NCI-H2029 (cell line): Measurements from ENCODE around the gene PRICKLE4.
A peak's percentile ranks its signal among the peaks of the same experiment; 100 is the strongest.

Source experiments
- DNase-seq: peaks from one replicate; lab custom pipeline; 2025; lab: John Stamatoyannopoulos, UW

Gene PRICKLE4, protein sequence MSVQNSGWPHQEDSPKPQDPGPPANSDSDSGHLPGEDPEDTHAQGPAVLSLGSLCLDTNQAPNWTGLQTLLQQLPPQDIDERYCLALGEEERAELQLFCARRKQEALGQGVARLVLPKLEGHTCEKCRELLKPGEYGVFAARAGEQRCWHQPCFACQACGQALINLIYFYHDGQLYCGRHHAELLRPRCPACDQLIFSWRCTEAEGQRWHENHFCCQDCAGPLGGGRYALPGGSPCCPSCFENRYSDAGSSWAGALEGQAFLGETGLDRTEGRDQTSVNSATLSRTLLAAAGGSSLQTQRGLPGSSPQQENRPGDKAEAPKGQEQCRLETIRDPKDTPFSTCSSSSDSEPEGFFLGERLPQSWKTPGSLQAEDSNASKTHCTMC

GRCh38 chr6:41780551-41781365 is at the start of gene PRICKLE4:
Gene PRICKLE4 (plus strand): TSS chr6:41780782. CDS start chr6:41783474, 2,692 bp downstream.
- DNase-seq: peak; percentile 58

GRCh38 chr6:41731561-41732086 is 49.0 kb upstream of the PRICKLE4 start:
- DNase-seq: no peak

- DNase-seq: no peak
These were observed 48.4 kb upstream of the PRICKLE4 start for GRCh38 chr6:41732149-41732548.

DNA sequence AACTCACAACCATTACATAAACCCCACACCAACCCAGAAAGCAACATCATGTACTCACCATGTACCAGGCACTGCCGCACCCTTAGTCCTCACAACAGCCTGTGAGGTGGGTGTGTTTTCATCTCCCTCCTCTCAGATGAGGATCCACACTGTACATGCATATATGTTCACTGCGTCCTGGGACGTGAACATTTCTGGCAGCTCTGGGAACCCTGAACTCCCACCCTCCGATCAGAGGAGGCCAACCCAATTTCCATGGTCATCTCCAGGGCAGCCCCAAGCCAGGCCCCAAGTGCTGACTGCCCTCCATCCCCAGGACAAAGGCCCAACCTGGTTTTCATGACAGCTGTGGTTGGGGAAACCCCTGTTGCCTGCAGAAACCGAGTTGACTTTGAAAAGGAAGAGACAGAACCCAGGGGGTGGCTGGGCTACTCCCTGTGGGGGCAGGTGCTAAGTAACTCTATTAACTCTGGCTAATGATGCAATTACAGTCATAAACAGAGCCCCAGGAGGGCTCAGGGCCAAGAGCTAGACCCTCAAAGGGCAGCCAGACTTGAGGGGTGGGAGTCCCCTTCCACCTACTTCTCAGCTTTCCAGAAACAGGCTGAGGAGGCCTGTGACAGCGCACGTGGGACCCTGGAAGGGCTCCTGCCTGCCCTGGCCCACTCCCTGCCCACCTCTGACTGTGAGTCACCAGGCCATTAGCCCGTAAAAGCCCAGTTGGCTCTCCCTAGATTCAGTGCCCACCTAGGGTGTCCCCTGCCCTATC is 47.8 kb upstream of the PRICKLE4 start:
- DNase-seq: no peak

GRCh38 chr6:41733360-41733706 is 47.2 kb upstream of the PRICKLE4 start:
- DNase-seq: no peak

DNA sequence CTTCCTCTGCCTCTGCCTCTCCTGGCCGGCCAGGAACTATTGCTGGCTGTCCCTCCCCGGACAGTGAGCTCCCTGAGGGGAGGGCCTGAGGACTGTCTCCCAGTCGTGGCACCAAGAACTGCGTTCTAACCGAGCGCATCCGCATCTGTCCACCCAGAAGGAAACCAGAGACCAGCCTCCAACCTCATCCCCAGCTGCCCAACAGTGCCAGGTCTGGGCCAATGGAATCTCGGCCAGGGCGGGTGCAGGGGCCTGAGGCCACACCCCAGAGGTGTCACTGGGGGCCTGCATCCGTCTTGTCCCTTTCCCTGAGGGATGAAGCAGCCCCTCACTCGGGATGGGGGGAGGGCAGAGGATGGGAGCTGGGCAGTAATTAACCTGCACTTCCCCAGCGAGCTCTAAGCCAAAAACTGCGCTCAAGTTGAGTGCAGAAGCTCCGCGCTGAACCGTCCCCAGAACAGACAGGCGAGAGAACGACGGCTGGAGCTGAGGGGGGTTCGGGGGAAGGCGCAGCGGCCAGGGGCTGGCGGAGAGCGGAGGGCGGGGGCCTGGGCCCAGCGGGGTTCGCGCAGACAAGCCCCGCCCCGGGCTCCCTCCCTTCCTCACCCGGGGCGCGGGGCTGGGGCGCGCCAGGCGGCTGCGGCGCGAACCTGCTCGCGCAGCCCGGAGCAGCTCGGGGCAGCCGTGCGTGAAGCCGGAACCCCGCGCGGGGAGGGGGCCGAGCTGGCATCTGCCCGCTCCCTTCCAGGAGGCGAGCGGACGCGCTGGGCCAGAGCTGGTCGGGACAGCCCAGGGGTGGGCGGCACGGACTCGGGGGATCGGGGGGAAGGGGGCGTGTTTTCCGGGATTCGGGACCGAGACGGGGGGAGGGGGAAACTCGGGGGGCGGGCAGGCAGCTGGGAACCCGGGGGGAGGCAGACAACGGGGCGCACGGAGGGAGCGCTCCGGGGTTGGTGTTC is 46.6 kb upstream of the PRICKLE4 start:
- DNase-seq: peak; percentile 72

DNA sequence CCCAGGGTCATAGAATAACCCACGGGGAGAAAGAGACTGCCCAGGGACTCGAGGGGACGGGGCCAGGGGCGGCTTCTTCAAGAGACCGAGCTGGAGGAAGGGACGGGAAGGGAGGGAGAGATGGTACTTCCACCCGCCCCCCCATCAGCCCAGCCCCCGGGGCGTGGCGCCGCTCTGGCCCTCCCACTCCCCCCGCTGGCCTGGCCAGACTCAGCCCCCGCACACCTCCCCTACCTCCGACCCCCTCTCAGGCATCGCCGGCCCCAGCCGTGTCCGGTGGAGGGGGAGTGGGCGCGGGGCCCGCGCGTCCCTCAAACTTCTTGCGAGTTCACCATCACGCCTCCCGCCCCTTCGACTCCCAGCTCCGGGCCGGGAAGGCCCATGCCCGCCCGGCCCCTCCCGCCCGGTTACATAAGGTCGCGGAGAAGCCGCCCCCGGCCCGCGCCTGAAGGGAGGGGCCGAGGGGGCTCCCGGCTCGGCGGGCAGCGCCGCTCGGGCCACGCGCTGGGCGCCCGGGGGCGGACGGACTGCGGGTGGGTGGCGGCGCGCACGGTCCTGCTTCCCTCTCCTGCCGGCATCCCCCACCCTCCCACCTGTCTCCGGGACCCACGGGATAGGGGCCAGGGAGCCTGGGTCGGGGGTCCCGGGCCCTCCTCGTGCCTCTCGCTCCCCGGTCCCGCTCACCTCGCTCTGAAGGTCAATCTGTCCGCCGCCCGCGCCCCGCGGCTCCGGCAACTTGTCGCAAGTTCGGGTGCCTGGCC is 45.7 kb upstream of the PRICKLE4 start:
- DNase-seq: peak; percentile 49

- peak; percentile 89 for DNase-seq
These were observed 45.0 kb upstream of the PRICKLE4 start, which contains the start of gene TFEB for GRCh38 chr6:41735427-41736185. Gene TFEB (minus strand): TSS chr6:41735608. CDS start chr6:41691213, 44,395 bp downstream.

- DNase-seq: no peak
These were observed 44.3 kb upstream of the PRICKLE4 start for GRCh38 chr6:41736186-41736733.

- DNase-seq: no peak
These were observed 43.6 kb upstream of the PRICKLE4 start for GRCh38 chr6:41736800-41737555.

GRCh38 chr6:41737591-41738130 is 42.9 kb upstream of the PRICKLE4 start:
- no peak for DNase-seq

DNA sequence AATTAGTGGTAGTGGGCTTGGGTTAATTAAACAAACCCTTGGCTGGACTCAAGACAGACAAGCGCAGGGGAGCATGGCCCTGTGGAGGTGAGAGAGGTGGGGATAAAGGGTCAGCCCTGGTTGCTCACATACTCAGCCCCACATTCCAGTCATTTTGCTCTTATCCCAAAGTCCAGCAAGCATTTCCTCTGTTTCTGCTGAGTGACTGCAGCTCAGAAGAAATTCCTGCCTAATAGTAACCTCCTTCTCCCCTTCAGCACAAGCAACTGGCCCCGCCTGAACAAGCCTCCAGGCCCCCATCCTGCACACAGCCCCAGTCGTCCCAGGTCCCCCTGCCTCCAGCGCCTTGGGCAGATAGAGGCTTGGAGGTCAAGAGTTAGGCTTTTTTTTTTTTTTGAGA is 41.5 kb upstream of the PRICKLE4 start:
- DNase-seq: no peak

DNA sequence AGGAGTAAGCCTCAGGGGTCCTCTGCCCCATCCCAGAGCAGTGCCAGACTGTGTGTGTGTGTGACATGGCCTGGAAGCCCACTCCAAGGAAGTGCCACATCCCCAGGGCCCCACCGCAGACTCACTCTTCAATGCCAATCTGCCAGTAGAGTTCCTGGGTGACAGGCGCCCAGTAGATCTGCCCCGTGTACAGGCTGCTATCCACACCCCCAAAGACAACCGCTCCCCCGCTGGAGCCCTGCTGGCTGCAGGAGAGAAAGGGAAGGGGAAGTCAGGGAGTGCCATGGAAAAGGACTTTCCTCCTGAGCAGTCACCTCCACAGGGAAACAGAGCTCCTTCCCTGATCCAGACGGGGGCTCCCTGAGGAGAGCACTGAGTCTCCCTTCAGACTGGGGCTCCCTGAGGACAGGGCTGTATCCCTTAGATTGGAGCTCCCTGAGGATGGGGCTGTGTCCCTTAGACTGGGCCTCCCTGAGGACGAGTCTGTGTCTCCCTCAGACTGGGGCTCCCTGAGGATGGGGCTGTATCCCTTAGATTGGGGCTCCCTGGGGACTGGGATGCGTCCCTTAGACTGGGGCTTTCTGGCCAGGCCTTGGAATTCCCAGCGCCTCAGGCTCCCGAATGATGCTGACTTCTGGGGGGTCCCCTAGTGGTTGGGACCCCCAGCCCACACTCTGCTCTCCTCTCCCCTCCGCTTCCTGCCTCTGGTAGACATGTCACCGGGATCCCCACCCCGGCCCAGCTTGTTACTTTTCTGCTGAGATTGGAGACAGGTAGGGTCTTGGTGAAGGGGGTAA is 40.0 kb upstream of the PRICKLE4 start:
- DNase-seq: no peak

DNA sequence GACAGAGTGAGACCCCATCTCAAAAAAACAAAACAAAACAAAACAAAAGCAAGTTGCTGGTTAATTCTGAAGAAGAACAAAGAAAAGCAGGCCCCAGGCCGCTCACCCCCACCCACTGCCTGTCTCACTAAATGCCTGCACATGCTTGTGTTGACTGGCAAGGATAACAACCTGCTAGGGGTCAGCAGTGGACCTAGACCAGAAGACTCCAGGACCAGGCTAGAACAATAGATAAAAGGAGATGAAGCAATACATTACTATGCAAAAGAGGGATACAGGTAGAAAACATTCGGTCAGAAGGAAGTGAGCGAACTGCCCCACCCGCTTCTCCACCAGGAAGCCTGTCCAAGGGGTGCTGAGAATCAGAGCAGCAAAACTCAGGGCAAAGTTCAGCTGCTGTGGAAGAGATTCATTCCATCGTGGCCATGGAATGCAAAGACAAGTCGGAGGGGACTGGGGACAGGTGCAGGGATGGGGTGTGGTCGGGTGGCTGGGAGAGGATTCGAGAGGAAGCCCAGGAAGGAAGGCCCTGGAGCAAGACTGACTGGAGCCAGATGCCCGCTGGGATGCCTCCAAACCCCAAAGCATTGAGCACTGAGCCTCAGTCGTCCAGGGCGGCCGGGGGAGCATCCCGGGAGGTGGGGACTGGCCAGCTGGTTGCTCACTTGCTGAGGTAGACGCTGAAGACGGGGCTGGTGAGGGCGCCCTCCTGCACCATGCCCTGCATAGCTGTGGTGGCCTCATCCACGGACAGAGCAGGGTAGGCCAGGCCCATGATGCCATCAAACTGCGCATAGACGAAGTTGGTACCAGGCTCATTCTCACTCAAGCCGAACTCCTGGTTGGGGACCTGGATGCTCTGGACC is 38.7 kb upstream of the PRICKLE4 start:
- DNase-seq: no peak

DNA sequence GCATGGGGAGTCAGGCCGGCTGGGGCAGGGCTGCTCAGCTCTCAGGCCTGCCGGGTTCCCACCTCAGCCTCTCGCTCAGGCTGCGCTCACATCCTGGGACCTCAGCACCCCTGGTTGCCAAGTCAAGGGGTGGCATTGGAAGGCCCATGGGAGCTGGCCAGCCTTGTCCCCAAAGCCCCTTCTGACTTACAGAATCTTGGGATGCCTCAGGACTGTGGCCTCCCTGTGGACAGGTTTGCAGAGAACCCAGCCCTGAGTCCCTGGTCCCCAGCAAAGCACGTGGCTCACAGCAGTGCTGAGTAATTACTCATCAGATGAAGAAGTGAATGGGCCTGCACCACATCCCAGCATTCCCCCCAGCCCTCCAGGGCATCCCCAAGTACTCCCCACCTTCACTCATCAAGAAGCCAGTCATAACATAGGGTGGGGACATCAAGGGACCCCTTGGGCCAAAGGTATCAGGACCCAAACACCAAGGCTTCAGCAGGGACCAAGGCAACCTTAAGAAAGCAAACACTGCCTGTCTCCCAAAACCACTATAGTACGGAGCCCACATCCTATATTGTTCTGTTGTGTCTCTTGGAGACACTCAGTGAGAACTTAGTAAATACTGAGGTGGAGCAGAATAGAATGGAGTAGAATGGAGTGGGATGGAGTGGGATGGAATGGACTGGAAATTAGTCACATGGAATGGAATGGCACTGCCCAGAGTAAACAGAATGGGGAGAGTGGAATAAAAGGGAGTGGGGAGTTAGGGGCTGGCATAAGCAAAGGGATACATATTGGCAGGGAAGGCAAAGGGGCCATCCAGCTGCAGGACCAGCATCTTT is 37.0 kb upstream of the PRICKLE4 start:
- no peak for DNase-seq
